PC-9 (cell line): ENCODE measurements around the gene NR1H3. TPM values are rescaled to one million over a fixed set of nuclear protein-coding genes. Genes with fewer than 3 reads are reported as not detected.

Experiments used
- BruUV-seq: library from RNA; stranded (reverse); fragments of 400-500 nt; replicated peaks from 2 replicates; lab custom pipeline; 2021; lab: Mats Ljungman, UMichigan
- CTCF ChIA-PET: fragments of 300-600 bp; sonication (Branson Sonifier 250); formaldehyde crosslinking; loops from one replicate; lab custom pipeline; 2022; ENCODE audit warnings: antibody characterized with exemption; lab: Charles Lee
- POLR2A ChIA-PET: fragments of 300-600 bp; sonication (Branson Sonifier 250); formaldehyde crosslinking; loops from one replicate; lab custom pipeline; 2022; ENCODE audit warnings: antibody characterized with exemption; ENCODE audit not compliant: unreplicated experiment; lab: Charles Lee
- DNase-seq, 2 experiments: peaks; one replicate each; pipeline versions ENCODE4 v3.0.0 to v3.0.0-alpha.2; 2015 to 2022; ENCODE audit warnings: mixed read lengths in 1 of 2
- H2AFZ ChIP-seq: fragments of 200-600 bp; sonication (generic); 2 replicates; pipeline ENCODE4 v1.8.1; 2017; ENCODE audit warnings: antibody characterized with exemption
- H3F3A ChIP-seq: fragments of 200-600 bp; sonication (generic); 2 replicates; pipeline ENCODE4 v1.8.1; 2017; ENCODE audit warnings: antibody characterized with exemption, mild to moderate bottlenecking, low read depth; ENCODE audit not compliant: insufficient read depth
- H3K27ac ChIP-seq: fragments of 200-600 bp; sonication (generic); 2 replicates; pipeline ENCODE4 v1.6.1; 2016; ENCODE audit warnings: mixed run types
- H3K27me3 ChIP-seq: fragments of 200-600 bp; sonication (generic); 2 replicates; pipeline ENCODE4 v1.6.1; 2016; ENCODE audit warnings: low read depth, mixed run types; ENCODE audit not compliant: insufficient read depth
- H3K36me3 ChIP-seq: fragments of 200-600 bp; sonication (generic); 2 replicates; pipeline ENCODE4 v1.6.1; 2016; ENCODE audit warnings: low read depth, mixed run types
- H3K4me1 ChIP-seq: fragments of 200-600 bp; sonication (generic); replicated peaks from 2 replicates; pipeline ENCODE4 v1.6.1; 2016; ENCODE audit warnings: mixed run types; ENCODE audit not compliant: insufficient read depth
- H3K4me2 ChIP-seq: fragments of 200-600 bp; sonication (generic); 2 replicates; pipeline ENCODE4 v1.6.1; 2017; ENCODE audit warnings: mixed run types
- H3K4me3 ChIP-seq: fragments of 200-600 bp; sonication (generic); 2 replicates; pipeline ENCODE4 v1.6.1; 2016; ENCODE audit warnings: mixed run types
- H3K79me2 ChIP-seq: fragments of 200-600 bp; sonication (generic); 2 replicates; pipeline ENCODE4 v1.6.1; 2017; ENCODE audit warnings: low read depth, mixed run types
- H3K9me2 ChIP-seq: fragments of 200-600 bp; sonication (generic); 2 replicates; pipeline ENCODE4 v1.8.1; 2017; ENCODE audit warnings: mild to moderate bottlenecking; ENCODE audit not compliant: insufficient read depth
- H3K9me3 ChIP-seq: fragments of 200-600 bp; sonication (generic); 2 replicates; pipeline ENCODE4 v1.8.1; 2016; ENCODE audit warnings: low read depth; ENCODE audit not compliant: insufficient read depth
- H4K20me1 ChIP-seq: fragments of 200-600 bp; sonication (generic); 2 replicates; pipeline ENCODE4 v1.8.1; 2017; ENCODE audit not compliant: insufficient read depth
- EZH2 ChIP-seq: fragments of 200-600 bp; sonication (generic); IDR thresholded peaks from 2 replicates; pipeline ENCODE4 v1.8.0; 2017; ENCODE audit warnings: antibody characterized with exemption, low read depth
- intact Hi-C: fragments of 100-400 bp; cut with micrococcal nuclease; formaldehyde crosslinking; loops from one replicate; pipeline ENCODE4 v1.10.0; 2022; ENCODE audit not compliant: unreplicated experiment
- total RNA-seq: library from RNA; stranded (reverse); gene quantifications from 2 replicates; pipeline ENCODE4 v1.2.3, GENCODE V29; 2021
- TF ChIP-seq, protein P1 (sequence below): fragments of 200-600 bp; sonication (generic); conservative IDR thresholded peaks from 2 replicates; pipeline ENCODE4 v1.6.1; 2017; ENCODE audit warnings: mixed run types, antibody characterized with exemption, mild to moderate bottlenecking, moderate library complexity

Gene NR1H3
- total RNA-seq, 1 experiment from 2014 or later, result 90.4 TPM

GRCh38 chr11:47272706-47273105 is 14.9 kb downstream of the NR1H3 start:
- H3F3A ChIP-seq, result peaks cover 32% of the 10 kb centered on the region
- H3K36me3 ChIP-seq, result peaks cover 28% of the 10 kb centered on the region
- H3K79me2 ChIP-seq, result peaks cover 39% of the 10 kb centered on the region
- H3K4me1 ChIP-seq, result peaks cover 31% of the 10 kb centered on the region
- CTCF ChIA-PET, result no interaction called here
- no peaks in the 10 kb centered on the region for H3K27me3 ChIP-seq
- DNase-seq, result no peak
- H2AFZ ChIP-seq, result no peak overlapping the region
- H3K9me2 ChIP-seq, result no peaks in the 10 kb centered on the region
- no peak overlapping the region for H3K4me2 ChIP-seq
- H3K9me3 ChIP-seq, result no peaks in the 10 kb centered on the region
- BruUV-seq, result no TSS peak
- intact Hi-C loops, result no loop called here
- no peak overlapping the region for H3K4me3 ChIP-seq
- TF ChIP-seq, protein P1, sequence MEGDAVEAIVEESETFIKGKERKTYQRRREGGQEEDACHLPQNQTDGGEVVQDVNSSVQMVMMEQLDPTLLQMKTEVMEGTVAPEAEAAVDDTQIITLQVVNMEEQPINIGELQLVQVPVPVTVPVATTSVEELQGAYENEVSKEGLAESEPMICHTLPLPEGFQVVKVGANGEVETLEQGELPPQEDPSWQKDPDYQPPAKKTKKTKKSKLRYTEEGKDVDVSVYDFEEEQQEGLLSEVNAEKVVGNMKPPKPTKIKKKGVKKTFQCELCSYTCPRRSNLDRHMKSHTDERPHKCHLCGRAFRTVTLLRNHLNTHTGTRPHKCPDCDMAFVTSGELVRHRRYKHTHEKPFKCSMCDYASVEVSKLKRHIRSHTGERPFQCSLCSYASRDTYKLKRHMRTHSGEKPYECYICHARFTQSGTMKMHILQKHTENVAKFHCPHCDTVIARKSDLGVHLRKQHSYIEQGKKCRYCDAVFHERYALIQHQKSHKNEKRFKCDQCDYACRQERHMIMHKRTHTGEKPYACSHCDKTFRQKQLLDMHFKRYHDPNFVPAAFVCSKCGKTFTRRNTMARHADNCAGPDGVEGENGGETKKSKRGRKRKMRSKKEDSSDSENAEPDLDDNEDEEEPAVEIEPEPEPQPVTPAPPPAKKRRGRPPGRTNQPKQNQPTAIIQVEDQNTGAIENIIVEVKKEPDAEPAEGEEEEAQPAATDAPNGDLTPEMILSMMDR, result no peak
- no peak for TF ChIP-seq EZH2
- POLR2A ChIA-PET, result no interaction called here
- H3K27ac ChIP-seq, result no peak overlapping the region
- peaks cover 39% of the 10 kb centered on the region for H4K20me1 ChIP-seq

- BruUV-seq, result no TSS peak
- no peaks in the 10 kb centered on the region for H3K27me3 ChIP-seq
- peaks cover 39% of the 10 kb centered on the region for H3K79me2 ChIP-seq
- no peak overlapping the region for H3K27ac ChIP-seq
- peaks cover 39% of the 10 kb centered on the region for H4K20me1 ChIP-seq
- no peaks in the 10 kb centered on the region for H3K9me2 ChIP-seq
- H3K4me3 ChIP-seq, result no peak overlapping the region
- no peak for DNase-seq
- H3K9me3 ChIP-seq, result no peaks in the 10 kb centered on the region
- H3K36me3 ChIP-seq, result peaks cover 35% of the 10 kb centered on the region
- H3K4me2 ChIP-seq, result no peak overlapping the region
- POLR2A ChIA-PET, result interaction anchor here (0.6 kb wide), 3 partner anchors 53 to 339 kb away, joined by 3 to 4 read pairs (median 4); no protein-coding TSS in a partner anchor
- peaks cover 15% of the 10 kb centered on the region for H3K4me1 ChIP-seq
- H2AFZ ChIP-seq, result no peak overlapping the region
- TF ChIP-seq, protein P1, result no peak
- no peak for TF ChIP-seq EZH2
- CTCF ChIA-PET, result no interaction called here
- peaks cover 15% of the 10 kb centered on the region; the same call in 1 of the 2 replicates for H3F3A ChIP-seq
- intact Hi-C loops, result no loop called here
These were observed 16.9 kb downstream of the NR1H3 start for GRCh38 chr11:47274495-47275235.

DNA sequence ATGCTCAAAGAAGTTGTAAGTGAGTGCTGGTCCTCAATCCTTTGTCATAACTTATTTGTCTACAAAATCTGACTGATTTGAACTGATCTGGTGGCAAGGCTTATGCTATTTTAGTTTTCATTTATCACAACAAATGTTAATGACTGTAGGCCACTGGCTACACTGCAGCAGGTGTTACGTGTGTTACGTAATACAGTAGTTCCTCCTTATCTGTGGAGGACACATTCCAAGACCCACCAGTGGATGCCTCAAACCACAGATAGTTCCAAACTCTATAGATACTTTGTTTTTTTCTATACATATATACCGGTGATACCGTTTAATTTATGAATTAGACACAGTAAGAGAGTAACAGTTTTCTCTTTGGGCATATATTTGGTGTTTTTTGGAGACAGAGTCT is 19.1 kb downstream of the NR1H3 start:
- H3F3A ChIP-seq, result peaks cover 8% of the 10 kb centered on the region; the same call in 1 of the 2 replicates
- no peaks in the 10 kb centered on the region for H3K27me3 ChIP-seq
- H3K9me3 ChIP-seq, result no peaks in the 10 kb centered on the region
- no peak overlapping the region for H3K27ac ChIP-seq
- no peaks in the 10 kb centered on the region for H3K9me2 ChIP-seq
- BruUV-seq, result no TSS peak
- peaks cover 1% of the 10 kb centered on the region for H3K4me1 ChIP-seq
- ChIA-PET CTCF (no interaction called here), POLR2A (no interaction called here)
- H3K4me2 ChIP-seq, result no peak overlapping the region
- H2AFZ ChIP-seq, result no peak overlapping the region
- H3K36me3 ChIP-seq, result peaks cover 46% of the 10 kb centered on the region
- peaks cover 26% of the 10 kb centered on the region for H4K20me1 ChIP-seq
- TF ChIP-seq EZH2, result no peak
- TF ChIP-seq, protein P1, result no peak
- intact Hi-C loops, result no loop called here
- DNase-seq, result peak in 1 of 2 experiments; percentile 28
- H3K79me2 ChIP-seq, result peaks cover 23% of the 10 kb centered on the region
- no peak overlapping the region for H3K4me3 ChIP-seq
